Raji (cell line): ENCODE data around the gene SDHAF3.

ENCODE experiments used
- POLR2A ChIP-seq: IDR thresholded peaks from 2 replicates; pipeline ENCODE4 v1.6.1; 2011; ENCODE audit warnings: low read depth, low read length, control low read depth; ENCODE audit not compliant: insufficient read depth

SDHAF3 gene

DNA sequence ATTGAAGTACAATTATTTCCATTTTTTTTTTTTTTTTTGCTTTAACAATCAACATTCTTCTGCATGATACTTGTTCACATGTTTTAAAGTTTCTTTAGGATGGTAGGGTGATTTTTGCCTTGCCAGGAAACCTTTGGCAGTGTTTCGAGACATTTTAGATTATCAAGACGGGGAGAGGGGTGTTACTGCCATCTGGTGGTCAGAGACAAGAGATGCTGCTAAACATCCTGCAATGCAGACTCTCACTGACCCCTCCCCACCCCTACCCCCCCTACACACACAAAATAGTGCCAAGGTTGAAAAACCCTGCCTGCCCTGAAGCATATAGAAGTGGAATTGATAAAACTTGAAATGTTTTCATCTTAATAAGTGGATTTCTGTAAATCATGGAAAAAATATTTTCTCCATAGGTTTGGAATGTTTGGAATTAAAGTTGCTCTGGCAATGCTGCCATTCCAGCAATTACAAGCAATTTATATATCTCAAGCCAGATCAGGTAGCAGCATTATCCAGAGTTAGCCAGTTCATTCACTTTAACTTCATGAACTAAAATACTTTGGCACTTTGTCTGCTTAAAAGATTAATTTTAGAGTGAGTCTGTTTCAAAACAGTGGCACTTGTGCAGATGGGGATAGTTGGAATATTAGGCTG is 62.1 kb downstream of the SDHAF3 start:
- no peak for TF ChIP-seq POLR2A

DNA sequence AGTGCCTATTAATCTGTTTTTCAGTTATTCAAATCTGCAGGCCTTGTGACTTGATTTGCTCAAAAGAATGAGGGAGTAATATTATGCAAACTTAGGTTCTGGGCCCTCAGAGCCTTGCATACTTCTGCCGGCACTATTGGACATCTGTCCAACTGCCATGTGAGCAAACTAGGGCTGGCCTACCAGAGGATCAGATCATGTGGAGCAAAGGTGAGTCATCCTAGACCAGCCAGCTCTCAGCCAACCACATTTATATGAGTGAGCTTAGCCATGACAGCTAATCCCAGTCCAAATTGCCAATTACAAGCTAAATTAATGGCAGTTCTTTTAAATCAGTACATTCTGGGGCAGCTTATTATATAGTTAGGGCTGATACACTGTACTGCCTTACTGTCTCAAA is 69.6 kb downstream of the SDHAF3 start:
- no peak for TF ChIP-seq POLR2A

DNA sequence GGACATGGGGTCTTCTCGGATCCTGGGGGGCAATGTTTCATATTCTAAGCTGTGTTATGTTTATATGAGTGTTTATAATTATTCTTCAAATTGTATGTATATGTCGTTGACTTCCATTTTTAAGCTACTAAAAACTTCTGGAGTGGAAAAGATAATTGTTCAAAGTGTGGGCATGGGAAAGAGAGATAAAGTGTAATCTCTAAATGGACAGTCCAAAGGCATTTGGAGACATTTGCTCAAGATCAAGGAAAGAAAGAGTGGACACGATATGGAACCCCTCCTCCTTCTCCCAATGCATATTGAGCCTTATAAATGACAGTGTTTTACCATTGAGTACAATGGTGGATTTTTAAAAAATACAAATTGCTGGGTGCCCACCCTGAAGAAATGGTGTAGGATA is 81.1 kb downstream of the SDHAF3 start:
- no peak for TF ChIP-seq POLR2A

DNA sequence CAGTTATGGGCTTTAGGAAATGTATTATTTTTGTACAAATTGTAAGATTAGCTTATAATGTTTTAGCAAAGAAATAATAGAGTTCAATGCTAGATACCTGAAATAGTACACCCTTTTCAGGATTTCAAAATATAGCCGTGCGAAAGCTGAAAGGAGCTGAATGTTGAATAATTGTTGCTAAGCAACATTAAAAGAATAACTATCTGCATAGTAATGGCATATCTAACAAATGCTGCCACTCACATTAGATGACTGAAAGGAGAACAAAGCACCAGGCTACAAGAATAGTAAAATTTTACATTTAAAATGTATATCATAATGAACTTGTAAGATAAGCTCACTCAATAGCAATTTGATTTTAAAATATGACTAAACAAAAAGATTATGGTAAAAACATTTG is 82.5 kb downstream of the SDHAF3 start:
- TF ChIP-seq POLR2A: no peak

DNA sequence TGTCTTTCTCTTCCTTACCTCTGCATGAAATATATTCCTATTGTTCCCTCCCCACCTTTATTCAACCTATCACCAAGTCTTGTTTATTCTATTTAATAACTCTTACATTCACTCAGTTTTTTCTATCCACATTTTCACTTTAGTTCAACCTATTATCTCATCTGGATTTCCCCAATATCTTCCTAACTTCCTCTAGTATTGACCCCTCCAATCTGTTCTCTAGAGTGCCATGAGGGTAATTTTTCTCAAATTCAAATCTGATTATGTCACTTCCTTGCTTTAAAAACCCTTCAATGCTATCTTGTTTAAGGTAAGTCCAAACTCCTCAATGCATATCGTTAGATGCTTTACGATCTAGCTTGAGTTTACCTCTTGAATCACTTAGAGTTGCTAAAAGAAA is 86.5 kb downstream of the SDHAF3 start:
- no peak for TF ChIP-seq POLR2A

DNA sequence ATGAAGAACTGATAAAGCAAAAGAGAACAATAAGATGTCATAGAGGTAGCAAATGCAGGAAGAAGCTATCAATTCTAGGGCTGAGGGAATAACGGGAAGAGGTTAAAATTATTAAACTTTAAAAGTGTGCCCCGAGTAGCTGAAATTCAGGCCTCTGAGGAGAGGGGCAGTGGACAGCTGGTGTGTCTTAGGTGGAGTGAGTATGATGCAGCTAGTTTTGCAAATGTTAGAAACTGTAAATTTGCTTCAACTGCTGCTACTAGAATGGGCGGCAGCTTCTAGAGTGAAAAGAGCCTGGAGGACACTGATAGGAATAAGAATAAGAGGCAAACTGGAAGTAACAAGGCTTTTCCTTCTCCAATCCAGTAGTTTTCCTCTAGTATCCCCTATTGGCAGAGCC is 87.3 kb downstream of the SDHAF3 start:
- no peak for TF ChIP-seq POLR2A

DNA sequence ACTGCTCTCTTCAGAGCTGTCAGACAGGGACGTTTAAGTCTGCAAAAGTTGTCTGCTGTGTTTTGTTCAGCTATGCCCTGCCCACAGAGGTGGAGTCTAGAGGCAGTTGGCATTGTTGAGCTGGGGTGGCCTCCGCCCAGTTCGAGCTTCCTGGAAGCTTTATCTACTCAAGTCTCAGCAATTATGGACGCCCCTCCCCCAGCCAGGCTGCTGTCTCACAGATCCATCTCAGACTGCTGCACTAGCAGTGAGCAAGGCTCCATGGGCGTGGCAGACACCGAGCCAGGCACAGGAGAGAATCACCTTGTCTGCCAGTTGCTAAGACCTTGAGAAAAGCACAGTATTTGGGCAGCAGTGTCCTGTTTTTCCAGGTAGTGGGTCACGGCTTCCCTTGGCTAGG is 98.1 kb downstream of the SDHAF3 start:
- TF ChIP-seq POLR2A: no peak

DNA sequence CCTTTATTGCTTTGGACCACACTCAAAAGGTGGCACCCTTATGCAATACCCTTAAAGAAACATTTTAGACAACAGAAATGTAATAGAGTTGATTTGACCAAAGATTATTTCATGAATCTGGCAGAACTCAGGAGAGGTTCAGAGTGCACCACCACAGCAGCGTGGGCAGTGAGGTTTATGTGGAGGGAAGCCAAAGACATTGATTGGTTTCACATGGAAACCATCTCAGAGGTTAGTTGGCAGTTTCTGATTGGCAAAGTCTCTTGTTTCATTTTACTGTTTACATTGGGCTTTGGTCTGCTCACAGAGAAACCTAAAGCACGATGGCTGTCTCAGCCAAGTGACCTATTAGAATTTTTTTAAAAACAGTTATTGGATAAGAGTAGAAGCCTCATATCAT is 101.3 kb downstream of the SDHAF3 start:
- TF ChIP-seq POLR2A: no peak

DNA sequence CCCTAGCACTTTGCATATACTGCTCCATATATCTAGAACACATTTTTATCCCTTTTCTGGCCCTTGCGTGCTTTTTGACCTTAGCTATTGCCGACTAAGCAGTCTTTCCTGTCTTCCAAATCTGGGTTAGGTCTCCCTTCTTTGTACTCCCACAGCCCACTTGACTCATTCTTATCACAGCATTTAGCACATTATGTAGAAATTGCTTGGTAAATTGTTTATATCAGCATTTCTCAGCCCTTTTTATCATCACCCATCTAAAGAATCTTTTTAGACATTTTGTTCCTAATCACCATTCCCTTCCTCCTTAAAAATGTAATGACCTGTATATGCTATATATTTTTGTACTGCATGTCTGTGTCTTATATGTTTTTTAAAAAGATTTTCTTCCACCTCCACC is 101.7 kb downstream of the SDHAF3 start:
- no peak for TF ChIP-seq POLR2A

DNA sequence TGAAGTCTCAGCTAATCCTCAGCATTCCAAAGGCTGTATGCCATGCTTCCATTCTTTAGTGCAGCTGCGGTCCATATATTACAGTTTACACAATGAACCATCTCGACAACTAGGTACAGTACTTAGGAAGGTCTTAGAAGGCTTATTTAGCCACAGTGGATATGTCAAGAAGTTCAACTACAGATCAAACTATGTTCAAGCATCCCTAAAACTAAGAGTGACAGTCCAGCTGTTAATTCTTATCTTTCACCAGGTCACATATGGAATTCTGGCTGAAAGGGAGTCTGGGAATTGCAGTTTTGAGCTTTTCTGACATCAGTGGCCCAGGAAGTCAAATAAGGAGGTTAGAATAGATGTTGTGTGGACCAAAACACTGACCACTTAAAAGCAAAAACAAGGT is 106.8 kb downstream of the SDHAF3 start:
- TF ChIP-seq POLR2A: no peak

DNA sequence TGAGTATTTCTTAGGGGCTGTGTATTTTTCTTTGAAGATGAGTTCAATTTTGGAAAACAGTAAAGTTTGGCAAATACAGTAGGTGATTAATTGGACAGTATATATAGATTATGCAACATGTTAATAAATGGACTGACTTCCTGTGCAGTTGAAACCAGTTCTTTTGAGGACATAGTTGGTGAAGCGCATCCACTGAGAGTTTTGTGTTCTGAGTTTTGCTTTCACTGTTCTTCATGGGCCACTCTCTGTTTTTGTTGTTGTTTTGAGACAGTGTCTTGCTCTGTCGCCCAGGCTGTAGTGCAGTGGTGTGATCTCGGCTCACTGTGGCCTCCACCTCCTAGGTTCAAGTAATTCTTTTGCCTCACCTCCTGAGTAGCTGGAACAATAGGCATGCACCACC is 109.0 kb downstream of the SDHAF3 start:
- TF ChIP-seq POLR2A: no peak
